GM12878 (cell line): ENCODE measurements around the gene ST3GAL5. TPM values are rescaled to one million over a fixed set of nuclear protein-coding genes. Genes with fewer than 3 reads are reported as not detected.

ENCODE experiments used
- ATAC-seq: fragments of 200-7000 bp; cut with Tn5 transposase; 3 replicates; pipeline ENCODE4 v1.9.1; 2020; ENCODE audit warnings: mild to moderate bottlenecking, moderate library complexity
- BruUV-seq: library from RNA; stranded (reverse); fragments of 400-500 nt; replicated peaks from 2 replicates; lab custom pipeline; 2021; lab: Mats Ljungman, UMichigan
- CTCF ChIA-PET: fragments of 300-600 bp; sonication (Branson Sonifier 250); formaldehyde crosslinking; extraction: SDS; loops from one replicate; lab custom pipeline; 2021; ENCODE audit warnings: inconsistent platforms; lab: Yijun Ruan, JAX
- POLR2A ChIA-PET: fragments of 350-600 bp; formaldehyde crosslinking; extraction: SDS; loops from one replicate; lab custom pipeline; 2021; ENCODE audit warnings: inconsistent platforms; lab: Charles Lee
- RAD21 ChIA-PET: fragments of 300-600 bp; sonication (Branson Sonifier 250); formaldehyde crosslinking; loops from one replicate; lab custom pipeline; 2023; ENCODE audit warnings: antibody characterized with exemption; ENCODE audit not compliant: unreplicated experiment; lab: Charles Lee
- SMC1A ChIA-PET: fragments of 300-600 bp; sonication (Branson Sonifier 250); formaldehyde crosslinking; loops from one replicate; lab custom pipeline; 2023; ENCODE audit not compliant: unreplicated experiment, uncharacterized antibody; lab: Charles Lee
- DNase-seq: peaks from one replicate; pipeline ENCODE4 v3.0.0-alpha.2; 2011; ENCODE audit warnings: low read depth, low spot score
- FAIRE-seq: peaks from 3 replicates; lab custom pipeline; 2011; peaks lifted over from hg19 to GRCh38; lab: Jason Lieb, UNC
- H2AFZ ChIP-seq: 2 replicates; pipeline ENCODE4 v1.6.0; 2011; ENCODE audit warnings: low read depth, low read length, control low read depth; ENCODE audit not compliant: control insufficient read depth
- H3K27ac ChIP-seq: 2 replicates; pipeline ENCODE4 v1.5.1; 2011; ENCODE audit warnings: control low read depth; ENCODE audit not compliant: control insufficient read depth, insufficient read depth
- H3K27me3 ChIP-seq, 2 experiments: replicated peaks in 1 of 2; 2 replicates each; pipeline versions ENCODE4 v1.6.0 to v1.6.1; 2011; ENCODE audit warnings: low read length in 1 of 2; ENCODE audit not compliant: control insufficient read depth in 2 of 2, insufficient read depth in 2 of 2
- H3K36me3 ChIP-seq, 2 experiments: 2 replicates each; pipeline ENCODE4 v1.5.1; 2011; ENCODE audit warnings: low read length in 1 of 2; ENCODE audit not compliant: control insufficient read depth in 2 of 2, insufficient read depth in 2 of 2
- H3K4me1 ChIP-seq: 2 replicates; pipeline ENCODE4 v1.6.1; 2011; ENCODE audit warnings: mild to moderate bottlenecking, low read length, moderate library complexity, mixed read lengths; ENCODE audit not compliant: control insufficient read depth, insufficient read depth
- H3K4me2 ChIP-seq: 2 replicates; pipeline ENCODE4 v1.6.0; 2011; ENCODE audit warnings: control low read depth; ENCODE audit not compliant: control insufficient read depth, insufficient read depth
- H3K4me3 ChIP-seq: fragments of 200-600 bp; sonication (generic); 2 replicates; pipeline ENCODE4 v1.5.1; 2016
- H3K79me2 ChIP-seq: 2 replicates; pipeline ENCODE4 v1.6.0; 2011; ENCODE audit warnings: low read length; ENCODE audit not compliant: control insufficient read depth, insufficient read depth
- H3K9ac ChIP-seq: 2 replicates; pipeline ENCODE4 v1.8.0; 2011; ENCODE audit warnings: low read length, control low read depth, mixed read lengths; ENCODE audit not compliant: control insufficient read depth, insufficient read depth
- H3K9me3 ChIP-seq: replicated peaks from 3 replicates; pipeline ENCODE4 v1.5.1; 2011; ENCODE audit warnings: mild to moderate bottlenecking, low read length; ENCODE audit not compliant: control insufficient read depth, insufficient read depth
- H4K20me1 ChIP-seq: 2 replicates; pipeline ENCODE4 v1.6.0; 2011; ENCODE audit not compliant: control insufficient read depth, insufficient read depth
- E4F1 ChIP-seq: fragments of 450-650 bp; IDR thresholded peaks from 2 replicates; pipeline ENCODE4 v1.6.1; 2018; ENCODE audit warnings: borderline replicate concordance, mild to moderate bottlenecking; ENCODE audit not compliant: partially characterized antibody
- HDAC2 ChIP-seq: fragments of 200-600 bp; sonication (generic); IDR thresholded peaks from 2 replicates; pipeline ENCODE4 v1.6.1; 2017
- HDGF ChIP-seq: fragments of 450-650 bp; IDR thresholded peaks from 2 replicates; pipeline ENCODE4 v1.6.1; 2016; ENCODE audit warnings: antibody characterized with exemption
- IKZF2 ChIP-seq, 2 experiments: fragments of 450-650 bp; IDR thresholded peaks; 2 replicates each; pipeline ENCODE4 v1.6.1; 2017; ENCODE audit warnings: mild to moderate bottlenecking in 2 of 2, moderate library complexity in 2 of 2
- IRF5 ChIP-seq: fragments of 450-650 bp; IDR thresholded peaks from 2 replicates; pipeline ENCODE4 v1.6.1; 2017; ENCODE audit warnings: borderline replicate concordance
- KDM1A ChIP-seq: fragments of 200-600 bp; sonication (generic); IDR thresholded peaks from 2 replicates; pipeline ENCODE4 v1.6.1; 2016; ENCODE audit warnings: borderline replicate concordance
- MEF2A ChIP-seq: IDR thresholded peaks from 2 replicates; pipeline ENCODE4 v1.6.1; 2011; ENCODE audit warnings: low read depth, mild to moderate bottlenecking, low read length, moderate library complexity; ENCODE audit not compliant: insufficient read depth
- MEF2B ChIP-seq: fragments of 450-650 bp; IDR thresholded peaks from 2 replicates; pipeline ENCODE4 v1.6.1; 2018; ENCODE audit warnings: mild to moderate bottlenecking, moderate library complexity; ENCODE audit not compliant: partially characterized antibody, poor library complexity, severe bottlenecking
- NRF1 ChIP-seq: conservative IDR thresholded peaks from 2 replicates; pipeline ENCODE4 v1.6.1; 2011; ENCODE audit warnings: mild to moderate bottlenecking, low read depth, low read length, improper control_type of control experiment
- PAX5 ChIP-seq: IDR thresholded peaks from 2 replicates; pipeline ENCODE4 v1.6.1; 2011; ENCODE audit warnings: low read depth, low read length, borderline replicate concordance
- ZNF217 ChIP-seq: fragments of 450-650 bp; IDR thresholded peaks from 2 replicates; pipeline ENCODE4 v1.6.1; 2017; ENCODE audit warnings: antibody characterized with exemption, mild to moderate bottlenecking
- ZNF622 ChIP-seq: fragments of 450-650 bp; IDR thresholded peaks from 2 replicates; pipeline ENCODE4 v1.6.1; 2017; ENCODE audit warnings: mild to moderate bottlenecking, inconsistent platforms
- WGBS: methylation state at CpG from one replicate; pipeline ENCODE4 v1.1.6; 2016; ENCODE audit warnings: low lambda C conversion rate; ENCODE audit not compliant: insufficient replicate concordance, insufficient coverage; ENCODE audit errors: missing lambda C conversion rate; 5-methylcytosine and 5-hydroxymethylcytosine counted together
- in situ Hi-C: fragments of 300-500 bp; cut with MboI; formaldehyde crosslinking; loops from 9 replicates; pipeline ENCODE4 v1.14.3; 2018; ENCODE audit warnings: mixed read lengths
- intact Hi-C: fragments of 100-400 bp; cut with micrococcal nuclease; formaldehyde crosslinking; loops from one replicate; pipeline ENCODE4 v1.14.2; 2022; ENCODE audit not compliant: unreplicated experiment
- polyA plus RNA-seq, 11 experiments: library from polyadenylated mRNA; depleted of rRNA in 4 of 11; unstranded in 6 of 11; stranded (reverse) in 5 of 11; fragments of >200 nt; fragmentation: Nextera tagmentation in 4 of 11; fragmentation: Illumina TruSeq in 1 of 11; extraction: Ambion mirVana in 4 of 11; extraction: Trizol in 1 of 11; gene quantifications; 1 replicate in 1 of 11; 2 replicates in 10 of 11; pipeline versions ENCODE4 v1.2.1 to v1.2.3, GENCODE V29; 2011 to 2016; ENCODE audit warnings: inconsistent platforms in 2 of 11, missing spikeins in 2 of 11, low read depth in 1 of 11
- total RNA-seq, 4 experiments: library from RNA; depleted of rRNA in 3 of 4; stranded (reverse); fragments of >200 nt in 3 of 4; fragmentation: Illumina TruSeq in 1 of 4; extraction: Trizol in 1 of 4; gene quantifications; 2 replicates each; pipeline versions ENCODE4 v1.2.1 to v1.2.3, GENCODE V29; 2013 to 2021

Gene ST3GAL5
- total and polyA plus RNA-seq, 10 of the 15 experiments (the other 5 are each of a cell fraction or from before 2014, with no cell fraction given) = 5.2 to 60.9 (median 10.2) TPM

DNA sequence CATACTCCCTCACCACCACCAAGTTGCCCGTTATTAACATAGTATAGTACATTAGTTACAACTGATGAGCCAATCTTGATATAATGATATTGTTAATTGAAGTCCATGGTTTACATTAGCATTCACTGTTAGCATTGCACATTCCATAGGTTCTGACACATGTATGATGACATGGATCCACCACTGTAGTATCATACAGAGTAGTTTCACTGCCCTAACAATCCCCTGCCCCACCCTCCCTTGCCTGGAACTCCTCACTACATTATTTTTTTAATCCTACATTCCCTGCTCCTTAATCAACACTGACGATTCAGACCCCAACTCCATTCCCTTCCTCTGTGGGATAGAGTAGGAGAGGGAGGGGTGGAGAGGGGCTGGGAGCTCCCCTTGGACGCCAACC lies 20.2 kb upstream of the ST3GAL5 start:
- DNase-seq = no peak
- Histone ChIP-seq H3K27me3 (no peaks in the 10 kb centered on the region), H2AFZ (no peak overlapping the region), H3K4me2 (no peak overlapping the region), H3K9ac (no peak overlapping the region), H3K36me3 (no peaks in the 10 kb centered on the region), H4K20me1 (no peaks in the 10 kb centered on the region), H3K79me2 (no peaks in the 10 kb centered on the region), H3K4me3 (no peak overlapping the region), H3K4me1 (no peaks in the 10 kb centered on the region), H3K27ac (no peak overlapping the region), H3K9me3 (no peaks in the 10 kb centered on the region)
- in situ Hi-C loops (no loop called here), intact Hi-C loops (no loop called here)
- TF ChIP-seq IRF5 = no peak
- no peak for TF ChIP-seq NRF1
- no peak for TF ChIP-seq HDGF
- TF ChIP-seq MEF2A = no peak
- ChIA-PET SMC1A (interaction anchor here (1.0 to 2.0 kb wide), 2 partner anchors 10 to 12 kb away, joined by 4 to 11 read pairs; no protein-coding TSS in a partner anchor), RAD21 (no interaction called here), POLR2A (no interaction called here), CTCF (no interaction called here)
- WGBS = 34% methylated on average over 3 of the region's 3 CpGs
- ATAC-seq = no peak
- no TSS peak for BruUV-seq
- FAIRE-seq = no peak

GRCh38 chr2:85908506-85908905 lies 19.7 kb upstream of the ST3GAL5 start:
- Histone ChIP-seq H3K4me1 (no peaks in the 10 kb centered on the region), H3K36me3 (no peaks in the 10 kb centered on the region), H3K27ac (no peak overlapping the region), H3K9me3 (no peaks in the 10 kb centered on the region), H3K27me3 (no peaks in the 10 kb centered on the region), H2AFZ (no peak overlapping the region), H3K9ac (no peak overlapping the region), H3K4me3 (no peak overlapping the region), H3K4me2 (no peak overlapping the region), H3K79me2 (no peaks in the 10 kb centered on the region), H4K20me1 (no peaks in the 10 kb centered on the region)
- DNase-seq (no peak), FAIRE-seq (no peak), ATAC-seq (no peak)
- ChIA-PET RAD21 (interaction anchor here (0.8 kb wide), 1 partner anchor 16 kb away, joined by 3 read pairs; no protein-coding TSS in a partner anchor), POLR2A (no interaction called here), CTCF (no interaction called here), SMC1A (interaction anchor here (1.0 to 2.0 kb wide), 2 partner anchors 10 to 13 kb away, joined by 4 to 11 read pairs; no protein-coding TSS in a partner anchor)
- in situ Hi-C loops = no loop called here
- no peak for TF ChIP-seq MEF2B
- TF ChIP-seq HDAC2 = no peak
- TF ChIP-seq E4F1 = no peak
- no peak for TF ChIP-seq PAX5
- no peak for TF ChIP-seq IKZF2 (IDR thresholded peaks at IDR 0.05)
- TF ChIP-seq ZNF217 = no peak
- TF ChIP-seq ZNF622 = no peak
- no peak for TF ChIP-seq KDM1A
- intact Hi-C loops = no loop called here
- WGBS = 93% methylated on average over 1 of the region's 1 CpG
- BruUV-seq = no TSS peak
